ENCODE measurements around the gene GSG1L.

The GSG1L gene

DNA sequence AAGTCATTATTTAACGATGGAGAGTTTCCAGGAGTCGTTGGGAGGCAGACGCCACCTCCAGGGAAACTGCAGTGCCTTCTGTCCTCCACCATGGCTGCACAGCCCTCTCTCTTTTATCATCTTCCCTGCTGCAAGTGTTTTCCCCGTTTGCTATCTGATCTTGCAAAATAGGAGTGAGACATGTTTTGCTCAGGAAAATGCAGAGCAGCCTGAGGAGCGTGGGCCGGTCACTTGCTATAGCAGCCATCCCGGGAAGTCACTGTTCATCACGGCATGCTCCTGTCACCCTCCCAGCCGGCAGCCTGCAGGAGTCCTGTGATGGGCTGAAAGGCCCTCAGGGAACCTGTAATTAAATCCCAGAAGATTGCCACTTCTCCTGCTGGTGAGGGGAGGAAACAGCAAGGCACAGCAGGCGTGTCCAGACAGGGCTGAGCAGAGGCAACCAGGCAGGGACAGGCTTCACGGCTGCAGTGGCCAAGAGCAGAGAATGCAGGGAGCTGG, 143.1 kb downstream of the GSG1L start:
- DNase-seq (ENCODE audit: extremely low read depth, insufficient read length), result no peak
- no peaks in the 10 kb centered on the region; the same call in none of the 2 replicates for H3K27me3 ChIP-seq (replicated peaks; ENCODE audit: control insufficient read depth, insufficient read depth, low read length)
- no peak overlapping the region for H3K4me3 ChIP-seq (replicated peaks; ENCODE audit: low read depth, low read length)
- no peaks in the 10 kb centered on the region for H3K36me3 ChIP-seq (ENCODE audit: control insufficient read depth, insufficient read depth, low read length)
- no peak for TF ChIP-seq CTCF (IDR thresholded peaks at IDR 0.05; ENCODE audit: insufficient read depth, low read length, poor library complexity, severe bottlenecking)

DNA sequence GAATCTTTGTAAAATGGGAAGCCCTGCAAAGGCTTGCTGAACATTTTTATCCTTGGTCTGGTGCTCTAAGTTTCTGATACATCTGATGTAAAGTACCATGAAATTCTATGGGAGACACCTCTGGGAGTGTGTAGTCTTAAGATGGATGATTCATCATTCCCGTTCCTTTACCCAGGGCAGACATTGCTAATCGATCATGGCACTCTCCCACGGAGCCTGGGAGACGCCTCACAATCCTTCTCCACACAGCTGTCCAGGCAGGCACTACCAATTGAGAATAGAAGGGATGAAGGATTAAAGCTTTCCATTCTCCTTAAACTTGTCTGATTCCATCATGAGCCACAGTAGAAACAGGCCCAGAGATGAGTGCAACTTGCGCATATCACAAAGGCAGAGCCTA, 144.8 kb downstream of the GSG1L start:
- H3K4me3 ChIP-seq (replicated peaks; ENCODE audit: low read depth, low read length), result no peak overlapping the region
- TF ChIP-seq CTCF (IDR thresholded peaks at IDR 0.05; ENCODE audit: insufficient read depth, low read length, poor library complexity, severe bottlenecking), result no peak
- no peaks in the 10 kb centered on the region; the same call in none of the 2 replicates for H3K27me3 ChIP-seq (replicated peaks; ENCODE audit: control insufficient read depth, insufficient read depth, low read length)
- DNase-seq (ENCODE audit: extremely low read depth, insufficient read length), result no peak
- no peaks in the 10 kb centered on the region for H3K36me3 ChIP-seq (ENCODE audit: control insufficient read depth, insufficient read depth, low read length)

- H3K4me3 ChIP-seq (replicated peaks; ENCODE audit: low read depth, low read length), result no peak overlapping the region
- H3K27me3 ChIP-seq (replicated peaks; ENCODE audit: control insufficient read depth, insufficient read depth, low read length), result no peaks in the 10 kb centered on the region; the same call in none of the 2 replicates
- no peak for DNase-seq (ENCODE audit: extremely low read depth, insufficient read length)
- no peak for TF ChIP-seq CTCF (IDR thresholded peaks at IDR 0.05; ENCODE audit: insufficient read depth, low read length, poor library complexity, severe bottlenecking)
- no peaks in the 10 kb centered on the region for H3K36me3 ChIP-seq (ENCODE audit: control insufficient read depth, insufficient read depth, low read length)
Observed at GRCh38 chr16:27917949-27918348, 145.6 kb downstream of the GSG1L start.

DNA sequence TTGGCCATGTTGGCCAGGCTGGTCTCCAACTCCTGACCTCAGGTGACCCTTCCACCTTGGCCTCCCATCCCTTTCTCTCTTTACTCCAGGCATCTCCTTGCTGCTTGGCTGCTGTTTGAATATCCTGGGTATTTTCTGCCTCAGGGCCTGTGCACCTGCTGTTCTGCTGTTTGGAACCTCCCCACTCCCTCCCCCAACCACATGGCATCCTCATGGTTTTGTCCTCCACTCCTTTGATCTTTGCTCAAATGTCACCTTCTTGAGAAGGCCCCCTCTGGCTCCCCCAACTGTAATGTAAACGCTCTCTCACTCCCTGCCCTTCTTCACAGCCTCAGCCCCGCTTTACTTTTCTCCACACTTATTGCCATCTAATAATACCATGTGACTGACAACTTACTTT, 152.0 kb downstream of the GSG1L start:
- TF ChIP-seq CTCF (IDR thresholded peaks at IDR 0.05; ENCODE audit: insufficient read depth, low read length, poor library complexity, severe bottlenecking), result no peak
- H3K4me3 ChIP-seq (replicated peaks; ENCODE audit: low read depth, low read length), result no peak overlapping the region
- no peak for DNase-seq (ENCODE audit: extremely low read depth, insufficient read length)
- no peaks in the 10 kb centered on the region for H3K36me3 ChIP-seq (ENCODE audit: control insufficient read depth, insufficient read depth, low read length)
- H3K27me3 ChIP-seq (replicated peaks; ENCODE audit: control insufficient read depth, insufficient read depth, low read length), result no peaks in the 10 kb centered on the region

DNA sequence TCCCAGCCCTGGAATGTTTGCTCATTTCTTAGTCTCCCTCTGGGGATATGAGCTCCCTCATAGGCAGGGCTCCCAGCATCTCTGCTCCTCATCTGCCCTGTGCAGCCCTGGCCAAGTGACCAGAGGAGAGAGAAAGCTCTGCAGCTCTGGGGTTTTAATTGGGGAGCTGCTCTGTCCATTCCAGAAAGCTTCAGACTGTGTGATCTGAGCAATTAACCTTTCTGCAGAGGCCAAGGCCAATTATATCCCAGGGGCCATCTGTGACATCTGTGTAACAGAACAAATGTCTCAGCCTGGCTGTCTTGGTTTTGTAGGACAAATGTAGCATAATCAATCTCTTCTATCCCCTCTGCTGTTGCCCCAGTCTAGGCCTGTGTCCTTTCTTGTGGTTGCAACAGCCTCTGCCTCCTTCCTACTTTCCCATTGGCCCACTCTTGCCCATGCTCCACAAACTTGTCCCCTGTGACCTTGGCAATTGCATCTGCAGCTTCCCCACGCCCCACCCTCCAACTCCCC, 156.0 kb downstream of the GSG1L start:
- no peak for TF ChIP-seq CTCF (IDR thresholded peaks at IDR 0.05; ENCODE audit: insufficient read depth, low read length, poor library complexity, severe bottlenecking)
- Histone ChIP-seq H3K27me3 (replicated peaks; ENCODE audit: control insufficient read depth, insufficient read depth, low read length) (no peaks in the 10 kb centered on the region), H3K4me3 (replicated peaks; ENCODE audit: low read depth, low read length) (no peak overlapping the region), H3K36me3 (ENCODE audit: control insufficient read depth, insufficient read depth, low read length) (no peaks in the 10 kb centered on the region)
- DNase-seq (ENCODE audit: extremely low read depth, insufficient read length), result no peak

- DNase-seq (ENCODE audit: extremely low read depth, insufficient read length), result no peak
- H3K27me3 ChIP-seq (replicated peaks; ENCODE audit: control insufficient read depth, insufficient read depth, low read length), result no peaks in the 10 kb centered on the region
- no peaks in the 10 kb centered on the region for H3K36me3 ChIP-seq (ENCODE audit: control insufficient read depth, insufficient read depth, low read length)
- no peak for TF ChIP-seq CTCF (IDR thresholded peaks at IDR 0.05; ENCODE audit: insufficient read depth, low read length, poor library complexity, severe bottlenecking)
- no peak overlapping the region for H3K4me3 ChIP-seq (replicated peaks; ENCODE audit: low read depth, low read length)
Observed at GRCh38 chr16:27906883-27907282, 156.6 kb downstream of the GSG1L start.
